Measurements from ENCODE around the gene HUS1. TPM values are rescaled to one million over a fixed set of nuclear protein-coding genes. Genes with fewer than 3 reads are reported as not detected.
"Not testable (repeated sequence)": the region's sequence is repeated elsewhere in the genome, so short reads cannot be mapped to it uniquely, and the experiment has no call there.

The HUS1 gene
- polyA plus RNA-seq, 1 donor, result 20.1 TPM

DNA sequence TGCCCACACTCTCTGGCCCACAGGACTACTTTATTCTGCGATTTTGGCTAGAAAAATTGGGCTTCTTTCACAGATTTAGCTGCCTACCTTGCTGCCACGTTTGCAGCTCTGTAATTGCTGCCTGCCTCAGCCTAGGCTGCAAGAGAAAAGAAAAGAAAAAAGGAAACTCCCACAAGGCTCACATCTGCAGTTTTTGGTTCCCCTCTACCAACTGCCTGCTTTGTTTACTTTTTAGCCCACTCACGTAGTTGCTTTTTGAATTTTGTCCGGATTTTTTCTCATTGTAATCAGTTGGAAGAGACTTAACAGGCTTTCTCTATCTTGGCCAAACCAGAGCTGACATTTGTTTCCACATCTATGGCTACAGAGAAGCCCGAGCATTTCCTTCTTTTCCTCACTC lies 25.2 kb upstream of the HUS1 start:
- no peak overlapping the region for H3K27ac ChIP-seq (ENCODE audit: low read length)
- H3K36me3 ChIP-seq (ENCODE audit: control insufficient read depth, insufficient read depth, low read length), result no peaks in the 10 kb centered on the region
- no peaks in the 10 kb centered on the region for H3K4me1 ChIP-seq (ENCODE audit: control insufficient read depth, insufficient read depth, low read length)
- WGBS (ENCODE audit: insufficient coverage, low lambda C conversion rate), result 30% methylated on average over 2 of the region's 5 CpGs
- H3K9me3 ChIP-seq (ENCODE audit: control insufficient read depth, low read depth, low read length), result no peaks in the 10 kb centered on the region
- no peak for DNase-seq
- H3K27me3 ChIP-seq (ENCODE audit: control insufficient read depth, insufficient read depth, low read length), result no peaks in the 10 kb centered on the region
- H3K4me3 ChIP-seq (ENCODE audit: low read length), result no peak overlapping the region

DNA sequence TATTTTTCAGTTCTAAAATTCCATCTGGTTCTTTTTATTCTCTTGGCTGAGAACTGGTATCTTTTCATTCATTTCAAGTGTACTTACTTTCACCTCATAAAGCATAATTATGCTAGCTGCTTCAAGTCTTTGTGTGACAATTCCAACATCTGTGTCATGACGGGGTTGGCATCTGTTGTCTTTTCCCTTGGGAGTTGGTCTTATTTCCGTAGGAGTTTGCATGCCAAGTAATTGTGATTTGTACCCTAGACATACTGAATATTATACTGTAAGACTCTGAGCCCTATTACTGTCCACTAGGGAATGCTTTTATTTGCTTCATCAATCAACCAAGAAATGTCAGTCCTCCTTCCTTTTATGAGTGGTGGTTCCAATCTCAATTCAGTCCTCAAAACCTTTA lies 24.6 kb upstream of the HUS1 start:
- WGBS (ENCODE audit: insufficient coverage, low lambda C conversion rate), result no CpG with 5 or more reads among the region's 2 CpGs
- no peaks in the 10 kb centered on the region for H3K9me3 ChIP-seq (ENCODE audit: control insufficient read depth, low read depth, low read length)

DNA sequence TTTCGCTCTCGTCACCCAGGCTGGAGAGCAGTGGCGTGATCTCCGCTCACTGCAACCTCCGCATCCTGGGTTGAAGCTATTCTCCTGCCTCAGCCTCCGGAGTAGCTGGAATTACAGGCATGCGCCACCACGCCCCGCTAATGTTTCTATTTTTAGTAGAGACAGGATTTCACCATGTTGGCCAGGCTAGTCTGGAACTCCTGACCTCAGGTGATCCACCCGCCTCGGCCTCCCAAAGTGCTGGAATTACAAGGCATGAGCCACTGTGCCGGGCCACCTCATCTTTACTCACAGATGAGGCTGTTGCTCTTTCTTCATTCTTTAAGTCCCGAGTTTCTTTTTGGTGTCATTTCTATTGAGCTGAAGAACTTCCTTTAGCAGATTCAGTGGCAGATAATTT lies 20.7 kb upstream of the HUS1 start:
- not testable (repeated sequence) for H3K36me3 ChIP-seq (ENCODE audit: control insufficient read depth, insufficient read depth, low read length); H3K27me3 ChIP-seq (ENCODE audit: control insufficient read depth, insufficient read depth, low read length); DNase-seq; H3K4me1 ChIP-seq (ENCODE audit: control insufficient read depth, insufficient read depth, low read length); H3K9me3 ChIP-seq (ENCODE audit: control insufficient read depth, low read depth, low read length); H3K4me3 ChIP-seq (ENCODE audit: low read length); H3K27ac ChIP-seq (ENCODE audit: low read length)
- no CpG with 5 or more reads among the region's 13 CpGs for WGBS (ENCODE audit: insufficient coverage, low lambda C conversion rate)

More for the DNA sequence above, 24.6 kb upstream of the HUS1 start:
- DNase-seq, result no peak
- H3K27ac ChIP-seq (ENCODE audit: low read length), result no peak overlapping the region
- H3K36me3 ChIP-seq (ENCODE audit: control insufficient read depth, insufficient read depth, low read length), result no peaks in the 10 kb centered on the region
- H3K27me3 ChIP-seq (ENCODE audit: control insufficient read depth, insufficient read depth, low read length), result no peaks in the 10 kb centered on the region
- no peaks in the 10 kb centered on the region for H3K4me1 ChIP-seq (ENCODE audit: control insufficient read depth, insufficient read depth, low read length)
- no peak overlapping the region for H3K4me3 ChIP-seq (ENCODE audit: low read length)

DNA sequence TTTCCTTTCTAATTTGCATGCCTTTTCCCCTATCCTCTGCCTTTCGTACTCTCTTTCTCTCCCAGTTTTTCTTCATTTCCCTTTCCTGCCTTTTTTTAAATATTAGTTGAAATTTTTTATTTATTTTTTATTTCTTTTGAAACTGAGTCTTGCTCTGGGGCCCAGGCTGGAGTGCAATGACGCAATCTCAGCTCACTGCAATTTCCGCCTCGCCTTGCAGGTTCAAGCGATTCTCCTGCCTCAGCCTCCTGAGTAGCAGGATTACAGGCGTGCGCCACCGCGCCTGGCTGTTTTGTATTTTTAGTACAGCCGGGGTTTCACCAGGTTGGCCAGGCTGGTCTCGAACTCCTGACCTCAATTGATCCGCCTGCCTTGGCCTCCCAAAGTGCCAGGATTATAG lies 20.0 kb upstream of the HUS1 start:
- no peaks in the 10 kb centered on the region for H3K9me3 ChIP-seq (ENCODE audit: control insufficient read depth, low read depth, low read length)
- WGBS (ENCODE audit: insufficient coverage, low lambda C conversion rate), result 94% methylated on average over 1 of the region's 12 CpGs
- H3K4me1 ChIP-seq (ENCODE audit: control insufficient read depth, insufficient read depth, low read length), result no peaks in the 10 kb centered on the region
- H3K27me3 ChIP-seq (ENCODE audit: control insufficient read depth, insufficient read depth, low read length), result no peaks in the 10 kb centered on the region
- no peaks in the 10 kb centered on the region for H3K36me3 ChIP-seq (ENCODE audit: control insufficient read depth, insufficient read depth, low read length)
- no peak overlapping the region for H3K27ac ChIP-seq (ENCODE audit: low read length)
- no peak for DNase-seq
- no peak overlapping the region for H3K4me3 ChIP-seq (ENCODE audit: low read length)

DNA sequence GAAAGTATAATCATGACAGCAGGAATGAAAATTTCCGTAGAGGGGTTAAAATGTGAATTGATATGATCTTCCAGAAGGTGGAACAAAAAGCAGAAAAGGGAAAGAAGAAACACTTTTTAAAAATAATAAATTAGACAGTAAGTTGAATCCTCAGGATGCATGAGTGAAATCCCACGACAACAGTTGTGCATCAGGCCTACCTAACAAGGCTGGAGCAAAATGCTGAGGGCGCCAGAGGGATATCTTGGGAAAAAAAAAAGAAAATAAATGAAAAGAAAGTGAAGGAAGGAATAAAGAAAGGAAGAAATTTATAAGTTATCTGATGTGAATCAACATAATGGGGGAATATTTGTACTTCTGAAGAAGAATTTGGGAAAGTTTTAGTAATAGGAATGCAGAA lies 13.0 kb upstream of the HUS1 start:
- Histone ChIP-seq H3K27me3 (ENCODE audit: control insufficient read depth, insufficient read depth, low read length) (no peaks in the 10 kb centered on the region), H3K27ac (ENCODE audit: low read length) (peak overlapping the region; percentile 67), H3K36me3 (ENCODE audit: control insufficient read depth, insufficient read depth, low read length) (no peaks in the 10 kb centered on the region), H3K4me1 (ENCODE audit: control insufficient read depth, insufficient read depth, low read length) (peaks cover 9% of the 10 kb centered on the region), H3K9me3 (ENCODE audit: control insufficient read depth, low read depth, low read length) (no peaks in the 10 kb centered on the region), H3K4me3 (ENCODE audit: low read length) (no peak overlapping the region)
- WGBS (ENCODE audit: insufficient coverage, low lambda C conversion rate), result 66% methylated on average over 3 of the region's 3 CpGs
- DNase-seq, result no peak

DNA sequence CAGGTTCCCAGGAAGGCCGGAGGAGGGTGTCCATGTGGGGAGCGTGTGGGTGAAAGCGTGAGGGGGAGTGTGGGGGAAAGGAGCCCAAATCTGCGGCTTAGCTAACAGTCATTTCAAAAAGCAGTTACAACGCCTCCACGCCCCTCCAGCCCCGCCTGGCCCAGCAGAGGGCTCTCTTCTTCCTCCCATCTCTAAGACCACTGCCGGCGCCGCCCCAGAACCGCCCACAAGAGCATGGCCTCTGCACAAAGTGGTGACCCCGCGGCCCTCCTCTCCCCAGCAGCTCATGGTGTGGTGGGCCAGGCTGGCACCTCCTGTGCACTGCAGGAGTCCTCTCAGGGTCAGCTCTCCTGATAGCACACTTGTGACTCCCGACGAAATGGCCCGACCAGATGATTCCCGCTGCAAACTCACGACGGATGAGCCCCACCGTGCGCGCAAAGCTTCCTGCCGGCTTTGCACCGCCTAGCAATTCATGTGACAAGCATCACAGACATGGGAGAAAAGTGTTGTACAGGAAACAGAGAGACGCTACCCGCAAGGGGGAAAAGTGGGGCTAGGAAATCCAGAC lies 12.4 kb upstream of the HUS1 start:
- peak; percentile 79 to 92 for DNase-seq
- H3K4me1 ChIP-seq (ENCODE audit: control insufficient read depth, insufficient read depth, low read length), result peaks cover 9% of the 10 kb centered on the region
- H3K36me3 ChIP-seq (ENCODE audit: control insufficient read depth, insufficient read depth, low read length), result no peaks in the 10 kb centered on the region
- no CpG with 5 or more reads among the region's 26 CpGs for WGBS (ENCODE audit: insufficient coverage, low lambda C conversion rate)
- H3K9me3 ChIP-seq (ENCODE audit: control insufficient read depth, low read depth, low read length), result no peaks in the 10 kb centered on the region
- peak overlapping the region; percentile 67 for H3K27ac ChIP-seq (ENCODE audit: low read length)
- H3K4me3 ChIP-seq (ENCODE audit: low read length), result peak overlapping the region; percentile 52
- H3K27me3 ChIP-seq (ENCODE audit: control insufficient read depth, insufficient read depth, low read length), result no peaks in the 10 kb centered on the region

DNA sequence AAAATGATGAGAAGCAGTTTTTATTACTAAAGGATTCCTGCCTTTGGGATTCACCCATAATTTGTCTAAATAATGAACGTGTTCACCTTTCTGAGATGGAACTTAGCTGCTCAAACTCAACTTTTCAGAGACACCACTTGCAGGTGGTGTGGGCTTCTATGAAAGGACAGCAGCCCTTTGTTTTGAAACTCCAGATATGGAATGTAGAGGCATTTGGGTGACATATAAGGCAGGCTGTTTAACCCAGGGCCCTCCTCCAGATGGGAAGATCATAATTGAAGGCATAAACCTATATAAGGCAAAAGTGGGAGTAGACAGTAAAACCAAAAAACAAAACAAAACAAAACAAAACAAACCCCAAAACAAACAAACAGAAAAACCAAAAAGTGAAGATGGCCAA lies 11.9 kb upstream of the HUS1 start:
- no peaks in the 10 kb centered on the region for H3K27me3 ChIP-seq (ENCODE audit: control insufficient read depth, insufficient read depth, low read length)
- H3K27ac ChIP-seq (ENCODE audit: low read length), result peak overlapping the region; percentile 67
- H3K36me3 ChIP-seq (ENCODE audit: control insufficient read depth, insufficient read depth, low read length), result no peaks in the 10 kb centered on the region
- H3K4me1 ChIP-seq (ENCODE audit: control insufficient read depth, insufficient read depth, low read length), result peaks cover 9% of the 10 kb centered on the region
- H3K4me3 ChIP-seq (ENCODE audit: low read length), result no peak overlapping the region
- no peaks in the 10 kb centered on the region for H3K9me3 ChIP-seq (ENCODE audit: control insufficient read depth, low read depth, low read length)
- 100% methylated on average over 1 of the region's 1 CpG for WGBS (ENCODE audit: insufficient coverage, low lambda C conversion rate)
- no peak for DNase-seq

DNA sequence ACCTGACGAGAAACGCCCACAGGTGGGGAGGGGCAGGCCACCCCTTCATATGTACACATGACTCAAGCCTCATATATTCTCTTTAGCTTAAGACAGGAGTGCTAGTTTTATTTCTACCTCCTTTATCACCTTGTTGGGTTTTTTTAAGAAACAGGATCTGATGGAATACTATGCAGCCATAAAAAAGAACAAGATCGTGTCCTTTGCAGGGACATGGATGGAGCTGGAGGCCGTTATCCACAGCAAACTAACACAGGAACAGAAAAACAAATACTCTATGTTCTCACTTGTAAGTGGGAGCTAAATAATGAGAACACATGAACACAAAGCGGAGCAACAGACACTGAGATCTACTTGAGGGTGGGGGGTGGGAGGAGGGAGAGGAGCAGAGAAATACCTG lies 11.2 kb upstream of the HUS1 start:
- no peak for DNase-seq
- WGBS (ENCODE audit: insufficient coverage, low lambda C conversion rate), result 90% methylated on average over 2 of the region's 5 CpGs

DNA sequence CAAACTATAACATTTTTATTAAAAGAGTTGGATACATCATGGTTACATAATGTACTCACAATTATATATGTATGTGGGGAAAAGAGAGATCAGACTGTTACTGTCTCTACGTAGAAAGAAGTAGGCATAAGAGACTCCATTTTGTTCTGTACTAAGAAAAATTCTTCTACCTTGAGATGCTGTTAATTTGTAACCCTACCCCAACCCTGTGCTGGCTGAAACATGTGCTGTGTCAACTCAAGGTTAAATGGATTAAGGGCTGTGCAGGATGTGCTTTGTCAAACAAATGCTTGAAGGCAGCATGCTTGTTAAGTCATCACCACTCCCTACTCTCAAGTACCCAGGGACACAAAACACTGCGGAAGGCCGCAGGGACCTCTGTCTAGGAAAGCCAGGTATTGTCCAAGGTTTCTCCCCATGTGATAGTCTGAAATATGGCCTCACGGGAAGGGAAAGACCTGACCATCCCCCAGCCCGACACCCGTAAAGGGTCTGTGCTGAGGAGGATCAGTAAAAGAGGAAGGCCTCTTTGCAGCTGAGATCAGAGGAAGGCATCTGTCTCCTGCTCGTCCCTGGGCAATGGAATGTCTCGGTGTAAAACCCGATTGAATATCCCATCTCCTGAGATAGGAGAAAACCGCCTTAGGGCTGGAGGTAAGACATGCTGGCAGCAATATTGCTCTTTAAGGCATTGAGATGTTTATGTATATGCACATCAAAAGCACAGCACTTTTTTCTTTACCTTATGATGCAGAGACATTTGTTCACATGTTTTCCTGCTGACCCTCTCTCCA lies 10.4 kb upstream of the HUS1 start:
- 60% methylated on average over 2 of the region's 10 CpGs for WGBS (ENCODE audit: insufficient coverage, low lambda C conversion rate)
- not testable (repeated sequence) for H3K4me3 ChIP-seq (ENCODE audit: low read length); H3K36me3 ChIP-seq (ENCODE audit: control insufficient read depth, insufficient read depth, low read length); H3K27me3 ChIP-seq (ENCODE audit: control insufficient read depth, insufficient read depth, low read length); H3K9me3 ChIP-seq (ENCODE audit: control insufficient read depth, low read depth, low read length); H3K4me1 ChIP-seq (ENCODE audit: control insufficient read depth, insufficient read depth, low read length)
- peak overlapping the region; percentile 45 for H3K27ac ChIP-seq (ENCODE audit: low read length)
- DNase-seq, result peak; percentile 35 to 65

More for the DNA sequence above, 11.2 kb upstream of the HUS1 start:
- H3K36me3 ChIP-seq (ENCODE audit: control insufficient read depth, insufficient read depth, low read length), result no peaks in the 10 kb centered on the region
- peaks cover 9% of the 10 kb centered on the region for H3K4me1 ChIP-seq (ENCODE audit: control insufficient read depth, insufficient read depth, low read length)
- no peaks in the 10 kb centered on the region for H3K9me3 ChIP-seq (ENCODE audit: control insufficient read depth, low read depth, low read length)
- no peaks in the 10 kb centered on the region for H3K27me3 ChIP-seq (ENCODE audit: control insufficient read depth, insufficient read depth, low read length)
- no peak overlapping the region for H3K4me3 ChIP-seq (ENCODE audit: low read length)
- no peak overlapping the region for H3K27ac ChIP-seq (ENCODE audit: low read length)

DNA sequence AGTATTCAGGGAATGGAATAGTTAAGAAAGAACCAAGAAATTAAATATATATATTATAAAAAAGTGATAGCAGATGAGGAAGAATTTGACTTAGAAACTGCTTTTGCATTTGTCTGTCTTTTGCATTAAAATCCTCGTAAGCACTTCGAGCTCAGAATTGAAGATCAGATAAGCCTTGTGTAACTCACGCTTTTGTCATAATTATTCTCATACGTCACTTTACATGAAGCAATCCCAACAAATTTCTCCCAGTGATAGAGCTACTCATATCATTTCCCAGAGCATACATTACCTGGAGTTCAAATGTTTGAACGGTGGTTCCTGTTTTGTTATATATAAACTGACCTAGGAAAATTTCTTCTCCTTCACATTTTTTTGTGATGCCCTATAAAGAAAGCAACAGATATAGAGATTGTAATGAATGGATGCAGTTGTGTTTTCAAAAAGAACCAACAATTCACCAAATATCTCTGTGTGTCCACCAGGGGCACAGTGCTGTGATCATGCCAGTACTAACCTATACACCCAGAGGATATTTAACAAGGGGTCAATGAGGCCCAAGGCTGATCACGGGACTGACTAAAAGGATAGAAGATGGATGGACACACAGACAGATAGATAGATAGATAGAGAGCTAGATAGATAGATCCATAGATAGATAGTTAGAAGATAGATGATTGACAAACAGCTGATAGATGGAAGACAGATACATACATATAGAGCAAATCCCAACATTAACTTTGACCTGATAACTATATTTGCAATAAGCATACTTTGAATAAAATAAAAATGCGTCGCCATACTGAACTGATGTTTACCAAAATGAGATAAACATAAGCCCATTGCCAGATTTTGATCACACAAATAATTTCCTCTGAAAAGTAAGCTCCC lies 9.3 kb upstream of the HUS1 start:
- peak in 1 of 2 donors; percentile 10 for DNase-seq
- peaks cover 9% of the 10 kb centered on the region for H3K4me1 ChIP-seq (ENCODE audit: control insufficient read depth, insufficient read depth, low read length)
- H3K27me3 ChIP-seq (ENCODE audit: control insufficient read depth, insufficient read depth, low read length), result no peaks in the 10 kb centered on the region
- WGBS (ENCODE audit: insufficient coverage, low lambda C conversion rate), result 75% methylated on average over 6 of the region's 8 CpGs
- H3K27ac ChIP-seq (ENCODE audit: low read length), result no peak overlapping the region
- H3K36me3 ChIP-seq (ENCODE audit: control insufficient read depth, insufficient read depth, low read length), result no peaks in the 10 kb centered on the region
- H3K4me3 ChIP-seq (ENCODE audit: low read length), result no peak overlapping the region
- no peaks in the 10 kb centered on the region for H3K9me3 ChIP-seq (ENCODE audit: control insufficient read depth, low read depth, low read length)

All from large intestine (tissue), 3 donors.